COLO668 (cell line): Measurements from ENCODE around the gene FCHO1.
"Not testable (repeated sequence)": the region's sequence is repeated elsewhere in the genome, so short reads cannot be mapped to it uniquely, and the experiment has no call there.

ENCODE experiments used
- DNase-seq: peaks from one replicate; lab custom pipeline; 2025; ENCODE audit not compliant: unreplicated experiment; lab: John Stamatoyannopoulos, UW

The FCHO1 gene

DNA sequence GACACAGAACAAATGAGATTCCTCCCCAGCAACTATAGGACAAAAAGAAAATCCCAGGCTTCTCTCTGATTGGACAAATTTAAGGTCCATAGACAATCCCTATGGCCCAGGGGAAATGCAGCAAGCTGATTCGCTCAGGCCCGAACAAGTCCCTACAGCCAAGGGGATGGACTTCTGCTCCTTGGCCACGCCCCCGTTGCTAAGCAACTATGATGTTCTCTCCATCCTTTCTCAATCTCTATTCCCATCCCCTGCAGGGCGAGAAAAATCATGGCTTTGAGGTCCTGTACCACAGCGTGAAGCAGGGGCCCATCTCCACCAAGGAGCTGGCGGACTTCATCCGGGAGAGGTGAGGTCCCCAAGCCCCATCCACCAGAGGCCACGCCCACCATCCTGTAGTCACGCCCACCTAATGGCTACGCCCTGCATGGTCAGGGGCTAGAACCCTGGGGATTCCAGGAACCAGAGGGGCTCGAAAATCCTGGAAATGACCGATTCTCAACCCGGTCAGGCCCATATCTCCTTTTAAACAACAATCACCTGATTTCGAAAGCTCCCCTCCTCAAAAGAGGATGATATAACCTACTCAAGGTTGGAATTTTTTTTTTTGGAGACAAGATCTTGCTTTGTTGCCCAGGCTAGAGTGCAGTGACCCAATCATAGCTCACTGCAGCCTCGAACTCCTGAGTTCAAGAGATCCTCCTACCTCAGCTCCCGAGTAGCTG is 11.4 kb downstream of the FCHO1 start:
- peak; percentile 26 for DNase-seq

DNA sequence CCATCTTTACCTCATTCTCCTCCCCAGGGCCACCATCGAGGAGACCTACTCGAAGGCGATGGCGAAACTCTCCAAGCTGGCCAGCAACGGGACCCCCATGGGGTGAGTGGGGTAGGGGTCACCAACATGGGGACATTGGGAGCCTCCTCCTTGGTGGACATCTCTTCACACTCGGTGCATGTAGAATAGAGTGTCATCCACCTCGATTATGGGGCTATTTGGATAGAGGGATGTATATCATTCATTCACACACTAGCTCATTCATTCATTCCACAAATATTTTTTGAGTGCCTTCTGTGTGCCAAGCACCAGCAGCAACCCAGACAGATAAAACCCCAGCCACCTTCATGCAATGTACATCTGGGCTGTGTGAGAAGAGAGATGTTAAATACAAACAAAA is 13.1 kb downstream of the FCHO1 start:
- no peak for DNase-seq

DNA sequence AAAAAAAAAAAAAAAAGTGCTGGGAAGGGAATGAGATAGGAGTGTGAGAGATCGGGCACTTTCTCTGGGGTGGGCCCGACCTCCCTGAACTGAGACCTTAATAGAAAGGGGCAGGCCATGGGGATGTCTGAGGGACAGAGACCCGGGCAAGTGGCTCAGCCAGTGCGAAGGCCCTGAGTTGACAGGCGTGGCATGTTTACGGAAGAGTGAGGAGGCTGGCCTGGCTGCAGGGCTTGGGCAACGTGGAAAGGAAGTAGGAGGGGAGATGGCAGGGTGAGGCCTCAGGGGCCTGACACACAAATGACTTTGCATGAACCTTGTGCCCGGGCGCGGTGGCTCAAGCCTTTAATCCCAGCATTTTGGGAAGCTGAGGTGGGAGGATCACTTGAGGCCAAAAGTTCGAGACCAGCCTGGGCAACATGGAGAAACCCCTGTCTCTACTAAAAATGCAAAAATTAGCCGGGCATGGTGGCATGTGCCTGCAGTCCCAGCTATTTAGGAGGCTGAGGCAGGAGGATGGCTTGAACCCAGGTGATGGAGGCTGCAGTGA is 13.9 kb downstream of the FCHO1 start:
- peak; percentile 19 for DNase-seq

DNA sequence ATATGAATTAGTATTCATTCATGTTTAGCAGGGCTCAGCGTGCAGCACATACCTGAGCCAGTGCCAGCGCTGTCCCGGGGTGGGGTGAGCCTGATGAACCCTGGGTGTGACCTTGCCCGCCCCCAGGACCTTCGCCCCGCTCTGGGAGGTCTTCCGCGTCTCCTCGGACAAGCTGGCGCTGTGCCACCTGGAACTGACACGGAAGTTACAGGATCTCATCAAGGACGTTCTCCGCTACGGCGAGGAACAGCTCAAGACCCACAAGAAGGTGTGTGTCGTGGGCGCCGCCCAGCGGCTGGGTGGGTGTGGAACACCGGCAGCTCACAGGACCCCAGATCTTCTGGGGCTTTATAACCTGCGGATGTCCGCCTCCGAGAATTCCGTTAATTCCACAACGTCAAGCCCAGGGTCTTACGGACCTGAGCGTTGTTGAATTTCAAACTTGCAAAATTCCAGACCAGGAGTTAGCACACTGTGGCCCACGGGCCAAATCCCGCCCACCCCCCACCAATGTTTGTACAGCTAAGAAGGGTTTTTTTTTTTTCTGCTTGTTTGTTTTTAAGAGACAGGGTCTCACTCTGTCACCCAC is 15.4 kb downstream of the FCHO1 start:
- DNase-seq: peak; percentile 80

DNA sequence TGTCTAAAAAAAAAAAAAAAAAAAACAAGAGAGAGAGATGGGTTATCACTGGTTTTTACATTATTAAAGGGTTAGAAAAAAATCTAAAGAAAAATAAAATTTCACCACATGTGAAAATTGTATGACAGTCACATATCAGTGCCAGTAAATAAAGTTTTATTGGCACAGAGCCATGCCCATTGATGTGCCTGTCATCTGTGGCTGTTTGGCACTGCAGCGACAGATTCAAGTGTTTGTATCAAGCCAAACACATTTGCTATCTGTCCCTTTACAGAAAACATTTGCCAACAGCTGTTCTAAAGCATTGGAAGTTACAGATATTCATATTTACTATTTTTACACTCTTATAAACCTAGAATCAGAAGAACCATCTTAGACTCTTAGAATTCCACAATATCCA is 16.3 kb downstream of the FCHO1 start:
- DNase-seq: no peak

DNA sequence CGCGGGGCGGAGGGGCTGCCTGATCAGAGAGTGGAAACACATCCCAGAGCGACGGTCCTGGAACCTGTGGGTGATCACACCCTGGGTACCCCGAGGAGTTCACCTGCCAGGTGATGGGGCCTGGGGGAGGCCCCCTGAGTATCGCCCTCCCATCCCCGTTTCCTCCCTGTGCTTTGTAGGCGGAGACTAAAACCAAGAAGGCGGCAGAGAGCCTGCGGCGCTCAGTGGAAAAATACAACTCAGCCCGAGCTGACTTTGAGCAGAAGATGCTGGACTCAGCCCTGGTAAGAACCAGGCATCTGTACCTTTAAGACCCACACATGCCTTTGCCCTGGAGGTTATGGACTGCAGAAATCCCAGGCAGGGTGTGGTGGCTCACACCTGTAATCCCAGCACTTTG is 19.3 kb downstream of the FCHO1 start:
- DNase-seq: no peak

DNA sequence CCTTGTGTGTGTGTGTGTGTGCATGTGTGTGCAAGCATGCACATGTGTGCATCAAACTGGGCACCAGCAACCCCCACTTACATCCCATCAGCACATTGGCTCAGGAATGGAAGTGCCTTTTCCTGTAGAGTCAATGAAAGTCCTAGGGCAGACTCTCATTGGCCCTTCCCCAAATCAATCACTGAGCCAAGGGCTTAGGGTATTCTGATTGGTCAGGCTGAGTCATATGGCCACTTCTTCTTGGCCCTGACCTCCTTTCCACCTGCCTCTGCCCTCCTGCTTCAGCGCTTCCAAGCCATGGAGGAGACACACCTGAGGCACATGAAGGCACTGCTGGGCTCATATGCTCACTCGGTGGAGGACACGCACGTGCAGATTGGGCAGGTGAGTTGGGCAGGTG is 20.9 kb downstream of the FCHO1 start:
- DNase-seq: peak; percentile 4

DNA sequence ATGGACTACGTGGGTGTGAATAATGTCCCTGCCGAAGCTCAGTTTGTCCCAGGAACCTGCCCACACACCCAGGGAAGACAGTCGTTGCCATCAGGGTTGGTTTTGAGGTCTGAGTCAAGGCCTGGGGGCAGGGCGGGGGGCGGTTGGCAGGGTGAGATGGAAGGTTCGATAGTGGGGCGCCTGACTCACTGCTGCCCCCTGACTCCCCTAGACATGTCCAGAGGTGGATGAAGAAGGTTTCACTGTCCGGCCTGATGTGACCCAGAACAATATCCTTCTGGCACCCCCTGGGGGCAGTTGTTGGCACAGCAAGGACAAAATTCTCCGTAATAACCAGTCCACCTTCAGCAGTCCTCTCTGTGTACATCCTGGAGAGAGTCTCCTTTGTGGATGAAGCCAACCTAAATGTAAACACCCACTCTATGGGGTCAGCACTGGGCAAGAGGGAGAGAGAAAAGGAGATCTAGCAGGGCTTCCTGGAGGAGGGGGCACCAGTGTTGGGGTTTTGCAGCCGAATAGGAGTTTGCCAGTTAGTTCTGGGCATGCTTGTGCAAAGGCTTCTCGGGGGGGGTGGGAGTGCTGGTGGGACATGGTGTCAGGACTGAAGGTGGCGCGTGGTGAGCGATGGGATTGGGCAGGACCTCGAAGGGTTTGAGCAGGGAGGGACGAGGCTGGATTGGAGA is 24.1 kb downstream of the FCHO1 start:
- peak; percentile 24 for DNase-seq

DNA sequence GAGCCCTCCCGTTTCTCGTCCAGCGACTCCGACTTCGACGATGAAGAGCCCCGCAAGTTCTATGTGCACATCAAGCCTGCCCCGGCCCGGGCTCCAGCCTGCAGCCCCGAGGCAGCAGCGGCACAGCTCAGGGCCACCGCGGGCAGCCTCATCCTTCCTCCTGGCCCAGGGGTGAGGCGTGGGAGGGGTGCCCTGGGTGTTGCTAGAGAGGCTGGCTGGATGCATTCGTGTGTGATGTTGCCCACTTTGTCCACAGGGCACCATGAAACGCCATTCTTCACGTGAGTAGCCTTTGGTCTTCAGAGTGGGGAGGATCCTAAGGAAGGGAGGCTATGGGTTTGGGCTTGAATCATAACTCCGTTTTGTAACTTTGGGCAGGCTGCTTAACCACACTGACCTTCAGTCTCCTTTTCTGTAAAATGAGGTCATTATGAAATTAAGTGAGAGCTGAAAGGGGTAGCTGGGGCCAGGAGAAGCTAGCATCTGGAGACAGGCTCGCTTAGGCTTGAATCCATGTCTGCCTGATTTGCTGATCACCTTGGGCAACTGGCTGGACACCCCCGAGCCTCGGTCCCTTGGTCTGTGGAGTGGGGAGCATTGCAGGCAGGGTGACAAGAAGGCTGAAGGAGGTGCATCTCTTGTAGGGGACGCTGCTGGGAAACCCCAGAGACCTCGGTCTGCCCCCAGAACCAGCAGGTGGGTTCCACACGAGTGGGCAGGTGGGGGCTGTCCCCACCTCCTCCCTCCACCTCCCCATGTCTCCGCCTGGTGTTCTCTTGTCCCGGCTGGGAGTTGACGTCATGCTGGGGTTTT is 24.9 kb downstream of the FCHO1 start:
- DNase-seq: no peak

DNA sequence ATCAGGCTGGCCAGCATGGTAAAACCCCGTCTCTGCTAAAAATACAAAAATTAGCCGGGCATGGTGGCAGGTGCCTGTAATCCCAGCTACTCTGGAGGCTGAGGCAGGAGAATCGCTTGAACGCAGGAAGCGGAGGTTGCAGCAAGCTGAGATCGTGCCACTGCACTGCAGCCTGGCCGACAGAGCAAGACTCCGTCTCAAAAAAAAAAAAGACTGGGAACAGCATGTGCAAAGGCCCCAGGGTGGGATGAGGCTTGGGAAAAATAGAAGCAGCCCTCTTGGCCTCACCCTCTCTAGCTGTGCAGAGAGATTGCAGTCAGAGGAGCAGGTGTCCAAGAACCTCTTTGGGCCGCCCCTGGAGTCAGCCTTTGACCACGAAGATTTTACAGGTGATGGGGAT is 26.6 kb downstream of the FCHO1 start:
- not testable (repeated sequence) for DNase-seq

DNA sequence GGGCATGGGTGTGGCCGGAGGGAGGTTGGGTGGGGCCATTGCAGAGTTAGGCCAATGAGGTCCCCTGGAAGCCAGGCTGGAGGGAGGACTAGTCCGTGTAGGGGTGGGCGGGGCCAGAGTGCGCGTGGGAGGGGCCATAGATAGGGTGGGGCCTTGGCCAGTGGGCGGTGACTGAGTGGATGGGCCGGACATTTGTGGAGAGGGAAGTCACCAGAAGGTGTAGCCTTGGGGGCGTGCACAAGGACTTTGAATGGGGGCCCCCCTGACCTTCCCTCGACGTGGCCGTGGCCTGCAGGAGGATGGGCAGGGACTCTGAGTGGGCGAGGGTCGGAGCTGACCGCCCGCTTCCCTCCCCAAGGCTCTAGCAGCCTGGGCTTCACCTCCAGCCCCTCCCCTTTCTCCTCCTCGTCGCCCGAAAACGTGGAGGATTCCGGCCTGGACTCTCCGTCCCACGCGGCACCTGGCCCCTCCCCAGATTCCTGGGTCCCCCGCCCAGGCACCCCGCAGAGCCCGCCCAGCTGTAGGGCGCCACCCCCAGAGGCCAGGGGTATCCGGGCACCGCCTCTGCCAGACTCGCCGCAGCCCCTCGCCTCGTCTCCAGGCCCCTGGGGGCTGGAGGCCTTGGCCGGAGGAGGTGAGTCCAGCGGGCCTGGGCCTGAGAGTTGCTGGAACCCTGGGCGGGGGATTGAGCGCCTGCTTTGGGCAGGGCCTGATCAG is 27.1 kb downstream of the FCHO1 start:
- peak; percentile 27 for DNase-seq

DNA sequence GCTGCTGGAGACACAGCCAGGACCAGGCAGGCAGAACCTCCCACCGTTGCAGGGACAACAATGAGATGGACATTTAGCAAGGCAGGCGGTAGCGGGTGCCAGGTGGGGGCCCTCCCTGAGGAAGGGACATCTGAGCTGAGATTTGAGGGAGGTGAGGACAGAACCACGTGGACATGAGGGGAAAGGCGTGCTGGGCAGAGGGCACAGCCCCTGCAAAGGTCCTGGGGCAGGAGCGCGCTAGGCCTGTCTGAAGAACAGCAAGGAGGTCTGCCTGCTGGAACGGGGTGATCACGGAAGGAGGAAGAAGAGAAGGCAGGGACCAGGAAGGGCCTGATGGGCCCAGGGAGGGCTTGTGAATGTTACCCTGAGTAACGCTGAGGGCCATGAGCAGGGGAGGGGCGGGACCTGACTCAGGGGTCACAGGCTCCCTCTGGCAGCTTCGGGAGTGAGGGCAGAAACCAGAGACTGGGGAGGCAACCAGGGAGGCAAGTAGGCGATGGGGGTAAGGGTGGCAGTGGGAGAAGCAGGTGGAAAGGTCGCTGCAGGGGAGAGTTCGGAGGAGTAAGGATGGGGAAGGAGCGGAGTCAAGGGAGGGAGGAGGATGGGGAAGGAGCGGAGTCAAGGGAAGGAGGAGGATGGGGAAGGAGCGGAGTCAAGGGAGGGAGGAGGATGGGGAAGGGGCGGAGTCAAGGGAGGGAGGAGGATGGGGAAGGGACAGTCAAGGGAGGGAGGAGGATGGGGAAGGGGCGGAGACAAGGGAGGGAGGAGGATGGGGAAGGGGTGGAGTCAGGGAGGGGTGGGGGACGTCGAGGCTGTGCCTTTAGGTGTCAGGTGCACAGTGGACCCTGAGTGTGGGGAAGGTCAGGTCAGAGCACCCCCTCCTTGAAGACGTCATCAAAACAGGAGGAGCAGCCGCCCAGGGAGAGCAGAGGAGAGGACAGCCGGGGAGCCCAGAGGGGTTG is 28.0 kb downstream of the FCHO1 start:
- no peak for DNase-seq

DNA sequence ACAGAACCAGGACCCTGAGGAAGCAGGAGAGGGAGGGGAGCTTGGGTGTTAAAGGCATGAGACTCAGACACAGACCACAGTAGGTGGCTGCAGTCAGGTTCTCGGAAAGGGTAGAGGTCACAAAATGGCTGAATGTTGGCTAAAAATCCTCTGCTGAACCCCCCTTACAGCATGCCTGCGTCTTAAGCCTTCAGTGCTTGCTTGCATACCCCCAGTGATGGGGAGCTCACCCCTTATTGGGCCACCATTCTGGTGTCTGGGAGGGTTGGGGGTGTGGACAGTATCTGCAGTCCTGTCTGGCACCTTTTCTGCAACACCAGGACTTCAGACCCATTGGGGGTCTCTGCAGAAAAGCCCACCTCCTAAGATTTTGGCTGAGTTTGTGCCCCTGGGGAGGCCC is 29.5 kb downstream of the FCHO1 start:
- DNase-seq: no peak

DNA sequence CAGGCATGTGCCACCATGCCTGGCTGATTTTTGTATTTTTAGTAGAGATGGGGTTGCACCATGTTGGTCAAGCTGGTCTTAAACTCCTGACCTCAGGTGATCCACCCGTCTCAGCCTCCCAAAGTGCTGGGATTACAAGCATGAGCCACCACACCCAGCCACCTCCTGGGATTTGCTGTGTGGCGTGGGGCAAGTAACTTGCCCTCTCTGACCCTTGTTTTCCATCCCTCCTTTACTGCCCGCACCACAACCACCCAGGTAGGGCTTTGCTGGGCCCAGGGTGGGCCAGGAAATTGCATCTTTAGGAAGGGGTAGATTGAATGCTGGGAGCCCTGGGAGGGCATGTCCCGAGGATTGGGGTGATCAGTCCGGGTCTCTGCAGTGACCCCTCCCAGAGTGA is 32.4 kb downstream of the FCHO1 start:
- not testable (repeated sequence) for DNase-seq

DNA sequence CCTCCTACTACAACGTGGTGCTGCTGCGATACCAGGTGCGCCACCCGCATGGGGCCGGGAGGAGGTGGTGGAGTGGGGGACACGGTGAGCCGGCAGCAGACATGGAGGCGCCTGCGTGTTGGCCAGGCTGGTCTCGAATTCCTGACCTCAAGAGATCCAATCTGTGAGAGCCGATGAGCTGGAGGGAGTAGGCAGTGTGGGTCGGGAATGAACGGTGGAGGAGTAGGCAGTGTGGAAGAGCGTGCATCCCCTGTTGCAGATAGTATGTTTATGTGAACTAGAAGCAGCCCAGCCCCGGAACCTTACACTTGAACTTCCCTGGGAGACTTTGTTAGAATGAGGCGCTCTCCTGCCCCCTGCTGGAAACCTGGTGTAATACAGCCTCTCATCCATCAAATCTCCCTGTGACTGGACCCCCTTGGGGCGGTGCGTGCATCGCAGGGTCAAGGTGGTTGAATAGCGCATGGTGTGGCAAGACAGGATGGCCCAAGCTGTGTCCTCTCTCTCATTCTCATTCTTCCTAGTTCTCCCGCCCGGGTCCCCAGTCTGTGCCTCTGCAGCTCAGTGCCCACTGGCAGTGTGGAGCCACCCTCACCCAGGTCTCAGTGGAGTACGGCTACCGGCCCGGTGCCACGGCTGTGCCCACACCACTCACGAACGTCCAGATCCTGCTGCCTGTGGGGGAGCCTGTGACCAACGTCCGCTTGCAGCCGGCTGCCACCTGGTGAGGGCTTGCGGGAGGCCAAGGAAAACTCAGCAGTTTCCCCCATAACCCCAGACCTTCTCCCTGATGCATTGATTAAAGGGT is 33.1 kb downstream of the FCHO1 start:
- DNase-seq: peak; percentile 64

DNA sequence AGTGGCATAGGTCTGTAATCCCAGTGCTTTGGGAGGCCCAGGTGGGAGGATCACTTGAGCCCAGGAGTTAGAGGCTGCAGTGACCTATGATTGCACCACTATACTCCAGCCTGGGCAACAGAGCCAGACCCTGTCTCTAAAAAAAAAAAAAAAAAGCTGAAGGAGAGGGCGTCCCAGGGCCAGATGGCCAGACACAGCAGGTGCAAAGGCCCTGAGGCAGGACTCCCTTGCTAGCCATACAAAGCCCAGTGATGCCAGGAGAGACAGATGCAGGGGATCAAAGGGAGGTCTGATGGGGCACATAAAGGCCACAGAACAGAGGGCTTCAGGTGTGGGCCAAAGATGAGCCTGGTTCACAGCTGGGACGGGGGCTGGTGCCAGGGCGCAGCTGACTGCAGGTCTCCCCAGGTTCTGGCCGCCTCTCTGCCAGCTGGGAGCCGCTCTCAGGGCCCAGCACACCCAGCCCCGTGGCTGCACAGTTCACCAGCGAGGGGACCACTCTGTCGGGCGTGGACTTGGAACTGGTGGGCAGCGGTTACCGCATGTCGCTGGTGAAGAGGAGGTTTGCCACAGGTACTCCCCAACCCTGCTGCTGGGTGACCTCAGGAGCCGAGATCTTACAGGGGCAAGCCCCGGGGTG is 36.1 kb downstream of the FCHO1 start:
- no peak for DNase-seq

DNA sequence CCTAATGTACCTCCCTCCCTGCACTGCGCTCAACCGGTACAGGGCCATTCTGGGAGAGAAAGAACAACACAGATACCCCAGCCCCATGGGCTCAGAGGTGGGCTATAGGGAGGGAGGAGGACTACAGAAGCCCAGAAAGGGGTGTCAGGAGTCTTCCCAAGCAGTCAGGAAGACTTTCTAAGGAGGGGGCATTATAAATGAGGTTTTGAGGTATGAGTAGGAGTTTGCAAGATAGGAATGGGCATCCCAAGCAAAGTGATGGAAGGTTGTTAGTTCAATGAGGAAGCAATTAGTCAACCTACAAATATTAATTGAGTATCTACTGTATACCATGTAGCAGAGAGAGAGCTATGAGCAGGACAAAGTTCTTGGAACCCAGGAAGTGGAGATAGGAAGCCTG is 37.4 kb downstream of the FCHO1 start:
- no peak for DNase-seq
